ENCODE results near the gene TEX30. TPM values are rescaled to one million over a fixed set of nuclear protein-coding genes. Genes with fewer than 3 reads are reported as not detected.
"Not testable (repeated sequence)": the region's sequence is repeated elsewhere in the genome, so short reads cannot be mapped to it uniquely, and the experiment has no call there.

Gene TEX30
- total RNA-seq, 2 experiments from 2014 or later = 20.8 to 23.0 TPM

- H3K4me1 Mint-ChIP-seq (ENCODE audit: low read depth) = peaks cover 13% of the 10 kb centered on the region
- H3K9me3 Mint-ChIP-seq = no peaks in the 10 kb centered on the region
- CTCF ChIA-PET = interaction anchor here (0.7 to 2.3 kb wide), 11 partner anchors 11 to 218 kb away, joined by 3 to 8 read pairs (median 5); partner anchors contain the start of genes ERCC5 and TEX30
- peaks cover 4% of the 10 kb centered on the region for H3K36me3 Mint-ChIP-seq (ENCODE audit: low read depth)
- DNase-seq = peak; percentile 8
- H3K27me3 Mint-ChIP-seq (ENCODE audit: low read depth) = peaks cover 21% of the 10 kb centered on the region
- H3K4me3 Mint-ChIP-seq = peak overlapping the region; percentile 93
- no peak overlapping the region for H3K27ac Mint-ChIP-seq
- intact Hi-C loops (cut with micrococcal nuclease) = loop anchor here (1.0 to 5.0 kb wide), 8 partner anchors 20 to 1172 kb away; partner anchors contain the start of genes TEX30 and TPP2
These were observed 26.0 kb upstream of the TEX30 start for GRCh38 chr13:102799426-102800144.

DNA sequence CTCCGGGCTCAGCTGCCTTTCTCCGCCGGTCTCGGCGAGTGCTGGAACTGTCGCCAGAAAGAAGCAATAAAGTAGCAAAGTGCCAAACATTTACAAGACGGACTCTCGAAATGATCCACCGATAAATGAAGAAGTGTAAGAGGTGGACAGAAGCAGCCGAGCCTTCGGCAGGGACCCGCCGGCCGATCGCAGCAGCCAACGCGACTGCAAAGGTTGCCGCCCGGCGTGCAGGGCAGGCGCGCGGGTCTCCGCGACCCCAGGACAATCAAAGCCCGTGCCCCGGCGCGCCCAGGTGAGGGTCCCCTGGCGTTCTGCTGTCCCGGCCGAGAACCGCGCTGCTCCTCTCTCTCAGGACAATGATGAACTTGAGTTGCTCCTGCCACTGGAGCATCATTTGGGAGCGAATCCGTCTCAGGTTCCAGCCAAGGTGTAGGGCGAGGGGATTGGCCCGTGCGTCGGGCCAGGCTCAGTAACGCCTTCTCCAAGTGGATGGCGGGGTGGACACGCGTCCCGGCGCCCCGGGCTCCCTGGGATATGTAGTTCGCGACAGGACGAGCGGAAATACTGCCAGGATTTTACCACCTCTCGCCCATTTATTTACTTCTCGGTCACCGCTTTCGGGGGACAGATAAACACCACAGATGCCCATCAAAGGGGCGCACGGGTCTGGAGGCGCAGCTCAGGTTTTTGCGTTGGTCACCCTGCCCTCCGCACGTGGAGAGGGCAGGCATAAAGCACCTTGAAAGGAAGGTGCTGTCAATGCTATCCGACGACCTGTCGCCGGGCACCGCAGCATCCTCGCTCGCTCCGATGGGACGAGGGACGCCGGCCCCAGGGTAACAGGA, 25.2 kb upstream of the TEX30 start, which contains the start of the genes BIVM and POGLUT2:
Gene BIVM, plus strand, starts transcription at position 539 of the 845 bp plus-strand sequence. CDS start 8,149 bp downstream, outside the sequence.
Gene POGLUT2, minus strand, starts transcription at position 396 of the 845 bp plus-strand sequence. Its CDS starts 306 bp downstream, at position 90.
- Mint-ChIP-seq H3K36me3 (ENCODE audit: low read depth) (peaks cover 4% of the 10 kb centered on the region), H3K4me1 (ENCODE audit: low read depth) (peaks cover 13% of the 10 kb centered on the region), H3K9me3 (no peaks in the 10 kb centered on the region), H3K4me3 (peak within 1 kb of the TSS; percentile 93), H3K27ac (no peak within 1 kb of the TSS), H3K27me3 (ENCODE audit: low read depth) (peaks cover 21% of the 10 kb centered on the region)
- intact Hi-C loops (cut with micrococcal nuclease) = loop anchor here (1.0 to 5.0 kb wide), 7 partner anchors 20 to 1172 kb away; partner anchors contain the start of genes TEX30 and TPP2
- CTCF ChIA-PET = interaction anchor here (0.8 kb wide), 1 partner anchor 45 kb away, joined by 3 read pairs; no protein-coding TSS in a partner anchor
- DNase-seq = peak; percentile 93

- intact Hi-C loops (cut with micrococcal nuclease) = no loop called here
- DNase-seq = no peak
- H3K4me1 Mint-ChIP-seq (ENCODE audit: low read depth) = peaks cover 6% of the 10 kb centered on the region
- H3K36me3 Mint-ChIP-seq (ENCODE audit: low read depth) = peaks cover 12% of the 10 kb centered on the region
- H3K4me3 Mint-ChIP-seq = no peak overlapping the region
- no peak overlapping the region for H3K27ac Mint-ChIP-seq
- no peaks in the 10 kb centered on the region for H3K9me3 Mint-ChIP-seq
- CTCF ChIA-PET = interaction anchor here (0.8 to 1.3 kb wide), 3 partner anchors 9 to 214 kb away, joined by 3 read pairs; no protein-coding TSS in a partner anchor
- H3K27me3 Mint-ChIP-seq (ENCODE audit: low read depth) = peaks cover 20% of the 10 kb centered on the region
These were observed 20.2 kb upstream of the TEX30 start for GRCh38 chr13:102793611-102794355.

DNA sequence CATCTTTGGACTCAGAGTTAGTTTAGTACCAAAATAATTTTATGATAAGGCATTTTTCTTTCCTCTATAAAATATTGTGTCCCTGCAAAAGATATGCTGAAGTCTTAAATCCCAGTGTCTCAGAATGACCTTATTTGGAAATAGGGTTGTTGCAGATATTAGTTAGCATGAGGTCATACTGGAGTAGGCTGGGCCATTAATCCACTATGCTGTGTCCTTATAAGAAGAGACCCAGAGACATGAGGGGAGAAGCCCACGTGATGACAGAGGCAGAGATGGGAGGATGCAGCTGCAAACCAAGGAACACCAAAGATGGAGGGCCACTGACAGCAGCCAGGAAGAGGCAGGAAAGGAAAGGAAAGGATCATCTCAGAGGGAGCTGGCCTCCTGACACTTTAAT, 18.8 kb upstream of the TEX30 start:
- peaks cover 13% of the 10 kb centered on the region for H3K36me3 Mint-ChIP-seq (ENCODE audit: low read depth)
- H3K27ac Mint-ChIP-seq = no peak overlapping the region
- no peak for DNase-seq
- CTCF ChIA-PET = no interaction called here
- peaks cover 14% of the 10 kb centered on the region for H3K27me3 Mint-ChIP-seq (ENCODE audit: low read depth)
- H3K4me1 Mint-ChIP-seq (ENCODE audit: low read depth) = peaks cover 2% of the 10 kb centered on the region
- H3K9me3 Mint-ChIP-seq = no peaks in the 10 kb centered on the region
- no peak overlapping the region for H3K4me3 Mint-ChIP-seq
- intact Hi-C loops (cut with micrococcal nuclease) = no loop called here

GRCh38 chr13:102788683-102789082, 15.1 kb upstream of the TEX30 start:
- H3K4me3 Mint-ChIP-seq = no peak overlapping the region
- intact Hi-C loops (cut with micrococcal nuclease) = no loop called here
- no peaks in the 10 kb centered on the region for H3K4me1 Mint-ChIP-seq (ENCODE audit: low read depth)
- no peak overlapping the region for H3K27ac Mint-ChIP-seq
- no peak for DNase-seq
- H3K9me3 Mint-ChIP-seq = no peaks in the 10 kb centered on the region
- peaks cover 2% of the 10 kb centered on the region for H3K27me3 Mint-ChIP-seq (ENCODE audit: low read depth)
- H3K36me3 Mint-ChIP-seq (ENCODE audit: low read depth) = peaks cover 12% of the 10 kb centered on the region
- CTCF ChIA-PET = interaction anchor here (1.3 kb wide), 1 partner anchor 11 kb away, joined by 3 read pairs; no protein-coding TSS in a partner anchor

GRCh38 chr13:102784483-102784882, 10.9 kb upstream of the TEX30 start:
- CTCF ChIA-PET = interaction anchor here (0.6 to 1.2 kb wide), 2 partner anchors 10 to 386 kb away, joined by 3 to 4 read pairs; no protein-coding TSS in a partner anchor
- H3K27ac Mint-ChIP-seq = no peak overlapping the region
- peaks cover 4% of the 10 kb centered on the region for H3K9me3 Mint-ChIP-seq
- intact Hi-C loops (cut with micrococcal nuclease) = no loop called here
- no peak for DNase-seq
- peaks cover 11% of the 10 kb centered on the region for H3K36me3 Mint-ChIP-seq (ENCODE audit: low read depth)
- no peaks in the 10 kb centered on the region for H3K27me3 Mint-ChIP-seq (ENCODE audit: low read depth)
- peaks cover 6% of the 10 kb centered on the region for H3K4me1 Mint-ChIP-seq (ENCODE audit: low read depth)
- no peak overlapping the region for H3K4me3 Mint-ChIP-seq

DNA sequence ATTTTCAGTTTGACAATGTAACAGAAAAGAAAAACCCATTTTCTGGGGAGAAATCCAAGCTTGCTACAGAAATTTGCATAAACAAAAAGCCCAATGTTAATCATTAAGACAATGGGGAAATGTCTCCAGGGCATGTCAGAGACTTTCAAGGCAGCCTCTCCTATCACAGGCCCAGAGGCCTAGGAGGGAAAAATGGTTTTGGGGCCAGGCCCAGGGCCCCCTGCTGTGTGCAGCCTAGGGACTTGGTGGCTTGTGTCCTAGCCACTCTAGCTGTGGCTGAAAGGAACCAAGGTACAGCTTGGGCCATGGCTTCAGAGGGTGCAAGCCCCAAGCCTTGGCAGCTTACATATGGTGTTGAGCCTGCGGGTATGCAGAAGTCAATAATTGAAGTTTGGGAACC, 8.0 kb upstream of the TEX30 start:
- Mint-ChIP-seq H3K27ac (no peak overlapping the region), H3K36me3 (ENCODE audit: low read depth) (peaks cover 8% of the 10 kb centered on the region), H3K4me1 (ENCODE audit: low read depth) (peaks cover 9% of the 10 kb centered on the region), H3K9me3 (peaks cover 4% of the 10 kb centered on the region), H3K27me3 (ENCODE audit: low read depth) (no peaks in the 10 kb centered on the region), H3K4me3 (no peak overlapping the region)
- DNase-seq = no peak
- CTCF ChIA-PET = no interaction called here
- intact Hi-C loops (cut with micrococcal nuclease) = no loop called here

GRCh38 chr13:102780656-102781055, 7.1 kb upstream of the TEX30 start:
- H3K9me3 Mint-ChIP-seq; H3K27me3 Mint-ChIP-seq (ENCODE audit: low read depth); DNase-seq; H3K4me3 Mint-ChIP-seq; H3K27ac Mint-ChIP-seq; intact Hi-C loops (cut with micrococcal nuclease); CTCF ChIA-PET; H3K4me1 Mint-ChIP-seq (ENCODE audit: low read depth); H3K36me3 Mint-ChIP-seq (ENCODE audit: low read depth): not testable (repeated sequence)

- peak overlapping the region; percentile 72 for H3K27ac Mint-ChIP-seq
- CTCF ChIA-PET = no interaction called here
- peak overlapping the region; percentile 10 for H3K4me3 Mint-ChIP-seq
- intact Hi-C loops (cut with micrococcal nuclease) = loop anchor here (1.0 to 10.0 kb wide), 2 partner anchors 20 to 1155 kb away; partner anchors contain the start of gene BIVM
- peaks cover 13% of the 10 kb centered on the region for H3K4me1 Mint-ChIP-seq (ENCODE audit: low read depth)
- DNase-seq = peak; percentile 36
- H3K36me3 Mint-ChIP-seq (ENCODE audit: low read depth) = peaks cover 7% of the 10 kb centered on the region
- H3K27me3 Mint-ChIP-seq (ENCODE audit: low read depth) = no peaks in the 10 kb centered on the region
- peaks cover 4% of the 10 kb centered on the region for H3K9me3 Mint-ChIP-seq
These were observed 6.0 kb upstream of the TEX30 start for GRCh38 chr13:102779436-102780159.

GRCh38 chr13:102777736-102778135, 4.2 kb upstream of the TEX30 start:
- Mint-ChIP-seq H3K27me3 (ENCODE audit: low read depth) (no peaks in the 10 kb centered on the region), H3K4me3 (no peak overlapping the region), H3K36me3 (ENCODE audit: low read depth) (peaks cover 7% of the 10 kb centered on the region), H3K27ac (no peak overlapping the region), H3K4me1 (ENCODE audit: low read depth) (peaks cover 19% of the 10 kb centered on the region), H3K9me3 (peaks cover 4% of the 10 kb centered on the region)
- CTCF ChIA-PET = no interaction called here
- DNase-seq = no peak
- intact Hi-C loops (cut with micrococcal nuclease) = loop anchor here (10.0 kb wide), 1 partner anchor 1153 kb away; no protein-coding TSS in a partner anchor

DNA sequence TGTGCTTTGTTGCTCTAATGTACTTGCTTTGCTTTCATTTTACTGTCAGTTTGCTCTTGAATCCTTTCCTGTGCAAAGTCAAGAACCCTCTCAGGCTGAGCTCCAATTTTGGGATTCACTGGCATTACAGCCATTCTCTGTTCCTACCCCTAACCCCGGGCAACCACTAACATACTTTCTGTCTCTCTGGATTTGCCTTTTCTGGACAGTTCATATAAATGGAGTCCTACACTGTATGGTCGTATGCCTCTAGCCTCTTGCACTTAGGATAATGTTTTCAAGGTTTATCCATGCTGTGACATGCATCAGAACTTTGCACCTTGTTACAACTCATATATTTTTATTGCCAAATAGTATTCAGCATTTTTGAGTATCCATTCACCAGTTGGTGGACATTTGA, 2.7 kb upstream of the TEX30 start:
- intact Hi-C loops (cut with micrococcal nuclease) = loop anchor here (10.0 kb wide), 1 partner anchor 1151 kb away; no protein-coding TSS in a partner anchor
- peaks cover 3% of the 10 kb centered on the region for H3K9me3 Mint-ChIP-seq
- DNase-seq = no peak
- no peak overlapping the region for H3K4me3 Mint-ChIP-seq
- H3K36me3 Mint-ChIP-seq (ENCODE audit: low read depth) = peaks cover 8% of the 10 kb centered on the region
- no peak overlapping the region for H3K27ac Mint-ChIP-seq
- H3K27me3 Mint-ChIP-seq (ENCODE audit: low read depth) = no peaks in the 10 kb centered on the region
- CTCF ChIA-PET = interaction anchor here (0.6 kb wide), 1 partner anchor 138 kb away, joined by 3 read pairs; no protein-coding TSS in a partner anchor
- peaks cover 31% of the 10 kb centered on the region for H3K4me1 Mint-ChIP-seq (ENCODE audit: low read depth)
